Ishikawa (cell line): Measurements from ENCODE around the gene ADGRG3.

Experiments
- CEBPB ChIP-seq: IDR thresholded peaks from 2 replicates; pipeline ENCODE4 v1.6.1; 2012
- CREB1 ChIP-seq: IDR thresholded peaks from 2 replicates; pipeline ENCODE4 v1.6.1; 2012; ENCODE audit warnings: low read depth
- EGR1 ChIP-seq: IDR thresholded peaks from 2 replicates; pipeline ENCODE4 v1.6.1; 2012
- EP300 ChIP-seq: IDR thresholded peaks from 2 replicates; pipeline ENCODE4 v1.6.1; 2012; ENCODE audit warnings: borderline replicate concordance
- FOXM1 ChIP-seq: IDR thresholded peaks from 2 replicates; pipeline ENCODE4 v1.6.1; 2012; ENCODE audit warnings: low read depth, borderline replicate concordance
- NFIC ChIP-seq: IDR thresholded peaks from 2 replicates; pipeline ENCODE4 v1.6.1; 2012
- RAD21 ChIP-seq: IDR thresholded peaks from 2 replicates; pipeline ENCODE4 v1.6.1; 2012; ENCODE audit warnings: low read depth
- REST ChIP-seq: IDR thresholded peaks from 2 replicates; pipeline ENCODE4 v1.6.1; 2012; ENCODE audit warnings: low read depth, mild to moderate bottlenecking
- TAF1 ChIP-seq: IDR thresholded peaks from 2 replicates; pipeline ENCODE4 v1.6.1; 2012; ENCODE audit warnings: low read depth, mild to moderate bottlenecking
- TCF12 ChIP-seq: IDR thresholded peaks from 2 replicates; pipeline ENCODE4 v1.6.1; 2012; ENCODE audit warnings: low read depth
- TEAD4 ChIP-seq: IDR thresholded peaks from 2 replicates; pipeline ENCODE4 v1.6.1; 2012
- YY1 ChIP-seq: IDR thresholded peaks from 2 replicates; pipeline ENCODE4 v1.6.1; 2012; ENCODE audit warnings: low read depth
- ZBTB7A ChIP-seq: IDR thresholded peaks from 2 replicates; pipeline ENCODE4 v1.6.1; 2012; ENCODE audit warnings: low read depth
- TF ChIP-seq, protein P1 (sequence below): IDR thresholded peaks from 2 replicates; pipeline ENCODE4 v1.6.1; 2012
- TF ChIP-seq, protein P2 (sequence below): IDR thresholded peaks from 2 replicates; pipeline ENCODE4 v1.6.1; 2012

Gene ADGRG3

DNA sequence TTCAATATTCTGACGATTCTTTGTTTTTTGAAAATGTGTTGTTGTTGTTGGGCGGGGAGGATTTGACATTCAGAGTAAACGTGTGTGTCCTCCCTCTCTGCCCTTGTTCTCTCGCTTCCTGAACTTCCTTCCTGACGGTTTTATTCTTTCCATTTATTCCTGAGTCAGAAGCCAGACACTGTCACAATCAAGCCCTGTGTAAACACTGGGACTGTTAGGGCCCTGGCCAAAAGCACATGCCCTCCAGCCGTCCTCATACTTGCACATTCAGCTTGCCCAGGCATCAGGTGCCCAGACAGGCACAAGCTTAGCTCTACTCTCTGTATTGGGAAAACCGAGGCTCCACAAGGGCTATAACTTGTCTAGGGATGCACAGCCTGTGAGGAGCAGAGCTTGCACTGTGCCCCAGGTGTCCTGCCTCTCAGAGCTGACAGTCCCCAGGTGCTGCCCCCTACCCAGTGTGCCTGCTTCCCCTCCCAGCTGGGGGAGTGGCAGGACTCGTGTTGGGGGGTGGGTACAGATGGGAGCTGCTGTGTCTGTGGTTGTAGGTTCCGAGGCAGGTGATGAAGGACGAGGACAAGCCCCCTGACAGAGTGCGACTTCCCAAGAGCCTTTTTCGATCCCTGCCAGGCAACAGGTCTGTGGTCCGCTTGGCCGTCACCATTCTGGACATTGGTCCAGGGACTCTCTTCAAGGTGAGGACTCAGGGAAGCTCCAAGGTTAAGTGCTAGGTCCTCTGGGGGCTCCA lies 9.7 kb downstream of the ADGRG3 start:
- TF ChIP-seq NFIC = no peak
- no peak for TF ChIP-seq EGR1
- TF ChIP-seq ZBTB7A = no peak
- no peak for TF ChIP-seq TEAD4
- TF ChIP-seq, protein P1, sequence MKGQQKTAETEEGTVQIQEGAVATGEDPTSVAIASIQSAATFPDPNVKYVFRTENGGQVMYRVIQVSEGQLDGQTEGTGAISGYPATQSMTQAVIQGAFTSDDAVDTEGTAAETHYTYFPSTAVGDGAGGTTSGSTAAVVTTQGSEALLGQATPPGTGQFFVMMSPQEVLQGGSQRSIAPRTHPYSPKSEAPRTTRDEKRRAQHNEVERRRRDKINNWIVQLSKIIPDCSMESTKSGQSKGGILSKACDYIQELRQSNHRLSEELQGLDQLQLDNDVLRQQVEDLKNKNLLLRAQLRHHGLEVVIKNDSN = no peak
- no peak for TF ChIP-seq CEBPB

- TF ChIP-seq RAD21 (no peak), REST (no peak), YY1 (no peak), EP300 (no peak), EGR1 (no peak), TCF12 (no peak)
- TF ChIP-seq, protein P2, sequence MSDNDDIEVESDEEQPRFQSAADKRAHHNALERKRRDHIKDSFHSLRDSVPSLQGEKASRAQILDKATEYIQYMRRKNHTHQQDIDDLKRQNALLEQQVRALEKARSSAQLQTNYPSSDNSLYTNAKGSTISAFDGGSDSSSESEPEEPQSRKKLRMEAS = no peak
Observed at GRCh38 chr16:57679016-57679415, 10.9 kb downstream of the ADGRG3 start.

GRCh38 chr16:57679767-57680482 lies 11.8 kb downstream of the ADGRG3 start:
- TF ChIP-seq, protein P1 = no peak
- no peak for TF ChIP-seq CREB1
- TF ChIP-seq NFIC = no peak
- no peak for TF ChIP-seq TAF1
- no peak for TF ChIP-seq EP300
- no peak; the same call in 1 of the 2 replicates for TF ChIP-seq ZBTB7A
- TF ChIP-seq RAD21 = no peak
- TF ChIP-seq YY1 = no peak
- TF ChIP-seq TCF12 = no peak
- TF ChIP-seq FOXM1 = no peak

- no peak for TF ChIP-seq RAD21
- no peak for TF ChIP-seq TCF12
- TF ChIP-seq CEBPB = 0 out of 2 replicates have a peak, but pooled peaks have one; percentile 24
Observed at GRCh38 chr16:57680842-57681375, 12.8 kb downstream of the ADGRG3 start.

- no peak for TF ChIP-seq YY1
- TF ChIP-seq, protein P2 = no peak
- no peak for TF ChIP-seq EGR1
- no peak for TF ChIP-seq FOXM1
- TF ChIP-seq REST = no peak
- TF ChIP-seq TAF1 = no peak
- TF ChIP-seq ZBTB7A = no peak
- TF ChIP-seq TEAD4 = no peak
- no peak for TF ChIP-seq NFIC
- TF ChIP-seq CREB1 = no peak
- no peak for TF ChIP-seq RAD21
- no peak for TF ChIP-seq TCF12
- TF ChIP-seq, protein P1 = no peak
- no peak for TF ChIP-seq EP300
Observed at GRCh38 chr16:57681950-57682728, 14.0 kb downstream of the ADGRG3 start.
